GM18519 (cell line): ENCODE measurements around the gene SENP8.
A peak's percentile ranks its signal among the peaks of the same experiment; 100 is the strongest.
"Not testable (repeated sequence)": the region's sequence is repeated elsewhere in the genome, so short reads cannot be mapped to it uniquely, and the experiment has no call there.

Source experiments
- ATAC-seq: cut with Tn5 transposase; IDR thresholded peaks from one replicate; pipeline ENCODE4 v1.9.1; 2021; ENCODE audit warnings: mild to moderate bottlenecking, moderate library complexity; ENCODE audit not compliant: unreplicated experiment, low FRiP score

The SENP8 gene

GRCh38 chr15:72118017-72118978 lies at the start of gene SENP8, which contains the start of gene MYO9A:
TSS of gene SENP8 (plus strand) at chr15:72118403. CDS start at chr15:72139624, 21,221 bp downstream.
TSS of gene MYO9A (minus strand) at chr15:72118150. CDS start at chr15:72046563, 71,587 bp downstream.
- ATAC-seq, result peak; percentile 49

DNA sequence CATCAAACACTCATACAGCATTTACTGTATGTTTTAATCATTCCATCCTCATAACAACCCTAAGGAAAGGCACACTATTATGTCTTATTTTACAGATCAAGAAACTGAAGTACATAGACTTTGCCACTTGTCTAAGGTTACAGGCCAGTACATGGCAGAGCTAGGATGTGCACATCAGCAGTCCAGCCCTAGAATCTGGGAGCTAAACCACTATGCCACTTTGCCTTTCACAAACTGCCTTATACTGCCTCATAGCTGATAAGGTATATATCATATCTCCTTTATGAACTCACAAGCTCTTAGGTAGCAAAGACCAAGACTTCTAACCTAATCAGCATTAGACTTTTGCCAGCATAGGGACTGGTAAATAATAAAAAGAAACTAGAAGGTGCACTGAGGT lies 49.3 kb upstream of the SENP8 start:
- ATAC-seq, result no peak

DNA sequence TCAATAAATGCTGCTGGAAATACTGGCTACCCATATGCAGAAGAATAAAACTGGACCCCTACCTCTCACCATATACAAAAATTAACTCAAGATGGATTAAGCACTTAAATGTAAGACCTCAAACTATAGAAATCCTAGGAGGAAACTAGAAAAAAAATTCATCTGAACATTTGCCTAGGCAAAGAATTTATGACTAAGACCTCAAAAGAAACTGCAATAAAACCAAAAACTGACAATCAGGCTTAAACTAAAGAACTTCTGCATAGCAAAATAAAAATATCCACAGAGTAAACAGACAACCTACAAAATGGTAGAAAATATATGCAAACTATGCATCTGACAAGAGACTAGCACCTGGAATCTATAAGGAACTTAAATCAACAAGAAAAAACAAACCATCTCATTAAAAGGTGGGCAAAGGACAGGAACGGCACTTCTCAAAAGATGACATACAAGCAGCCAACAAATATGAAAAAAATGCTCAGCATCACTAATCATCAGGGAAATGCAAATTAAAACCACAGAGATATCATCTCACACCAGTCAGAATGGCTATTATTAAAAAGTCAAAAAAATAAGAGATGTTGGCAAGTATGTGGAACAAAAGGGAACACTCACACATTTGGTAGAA lies 47.3 kb upstream of the SENP8 start:
- no peak for ATAC-seq

GRCh38 chr15:72071448-72071825 lies 46.8 kb upstream of the SENP8 start:
- not testable (repeated sequence) for ATAC-seq

DNA sequence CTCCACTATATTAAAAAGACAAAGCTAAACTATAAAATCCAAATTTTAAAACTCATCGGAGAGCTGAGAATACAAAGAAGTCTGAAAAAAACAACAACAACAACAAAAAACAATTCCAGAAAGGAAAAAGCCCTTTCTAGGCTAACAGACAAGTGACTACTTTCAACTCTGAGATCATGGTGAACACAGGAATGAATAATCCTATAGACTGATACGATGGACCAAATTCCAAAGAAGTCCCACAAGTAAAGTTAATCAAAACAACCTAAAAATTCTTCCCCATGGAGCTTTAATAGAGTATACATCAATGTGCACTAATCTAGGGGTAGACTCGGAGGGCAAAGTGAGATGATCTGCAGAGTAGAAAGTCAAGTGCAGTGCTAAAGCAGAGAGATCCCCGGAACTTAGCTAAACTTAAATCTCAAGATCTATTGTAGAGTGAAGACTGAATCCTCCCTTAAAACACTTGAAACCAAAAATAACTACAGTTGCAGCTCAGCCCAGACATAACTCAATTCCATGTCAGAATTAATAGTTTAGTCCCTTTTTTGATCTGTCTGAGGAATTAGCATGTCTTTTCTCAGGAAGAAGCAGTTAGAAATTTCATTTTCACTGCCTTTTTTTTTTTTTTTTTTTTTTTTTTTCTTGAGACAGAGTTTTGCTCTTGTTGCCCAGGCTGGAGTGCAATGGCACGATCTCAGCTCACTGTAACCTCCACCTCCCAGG lies 43.7 kb upstream of the SENP8 start:
- ATAC-seq, result no peak

DNA sequence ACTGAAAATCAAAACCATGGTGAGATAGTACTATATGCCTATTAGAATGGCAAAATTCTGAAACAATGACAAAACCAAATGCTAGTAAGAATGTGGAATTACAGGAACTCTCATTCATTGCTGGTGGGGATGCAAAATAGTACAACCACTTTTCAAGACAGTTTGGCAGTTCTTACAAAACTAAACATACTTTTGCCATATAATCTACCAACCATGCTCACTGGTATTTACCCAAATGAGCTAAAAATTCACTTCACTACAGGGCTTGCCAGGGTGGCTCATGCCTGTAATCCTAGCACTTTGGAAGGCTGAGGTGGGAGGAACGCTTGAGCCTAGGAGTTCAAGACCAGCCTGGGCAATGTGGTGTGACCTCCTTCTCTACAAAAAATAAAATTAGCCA lies 40.3 kb upstream of the SENP8 start:
- no peak for ATAC-seq

DNA sequence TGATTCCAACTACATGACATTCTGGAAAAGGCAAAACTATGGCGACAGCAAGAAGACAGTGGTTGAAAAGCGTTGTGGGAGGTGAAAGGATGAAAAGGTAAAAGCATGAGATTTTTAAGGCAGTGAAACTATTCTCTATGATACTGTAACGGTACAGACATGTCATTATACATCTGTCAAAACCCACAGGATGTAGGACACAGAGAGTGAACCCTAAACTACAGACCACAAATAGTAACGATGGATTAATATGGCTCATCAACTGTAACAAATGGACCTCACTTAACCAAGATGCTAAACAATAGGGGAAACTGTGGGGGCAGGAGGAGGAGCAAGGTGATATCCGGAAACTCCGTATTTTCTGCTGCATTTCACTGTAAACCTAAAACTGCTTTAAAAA lies 39.3 kb upstream of the SENP8 start:
- ATAC-seq, result peak; percentile 71

- ATAC-seq, result no peak
Measured at GRCh38 chr15:72082176-72082575, 36.0 kb upstream of the SENP8 start.

DNA sequence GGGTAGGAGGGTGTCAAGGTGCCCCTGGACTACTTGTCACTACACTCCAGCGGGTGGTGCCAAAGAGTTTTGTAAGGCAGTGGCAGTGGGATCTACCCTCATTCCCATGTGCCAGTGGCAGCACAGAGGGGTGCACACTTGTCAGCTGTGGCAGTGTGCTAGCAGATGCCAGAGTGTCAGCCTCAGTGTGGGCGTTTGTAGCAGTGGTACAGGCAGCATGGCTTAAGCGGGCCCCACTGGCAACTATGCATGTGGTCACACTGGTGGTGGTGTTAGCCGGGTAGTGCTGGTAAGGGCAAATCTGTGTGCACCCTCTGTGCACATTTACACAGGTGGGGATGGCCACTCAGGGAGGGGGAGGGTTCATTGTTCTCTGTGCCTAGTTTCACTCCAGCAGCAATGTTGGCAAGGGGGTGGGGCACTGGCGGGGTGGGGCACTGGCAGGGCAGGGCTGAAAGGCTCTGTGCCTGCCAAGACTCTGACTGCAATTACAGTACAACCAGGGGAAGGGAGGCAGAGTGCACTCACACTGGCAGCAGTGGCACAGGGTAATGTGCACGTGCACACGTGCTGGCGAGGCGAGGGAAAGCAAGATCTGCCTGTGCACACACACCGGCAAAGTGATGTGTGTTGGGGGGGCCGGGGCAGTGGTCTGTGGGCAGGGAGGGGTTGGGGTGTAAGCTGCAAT lies 32.0 kb upstream of the SENP8 start:
- no peak for ATAC-seq

- no peak for ATAC-seq
Measured at GRCh38 chr15:72086920-72087648, 31.1 kb upstream of the SENP8 start.

DNA sequence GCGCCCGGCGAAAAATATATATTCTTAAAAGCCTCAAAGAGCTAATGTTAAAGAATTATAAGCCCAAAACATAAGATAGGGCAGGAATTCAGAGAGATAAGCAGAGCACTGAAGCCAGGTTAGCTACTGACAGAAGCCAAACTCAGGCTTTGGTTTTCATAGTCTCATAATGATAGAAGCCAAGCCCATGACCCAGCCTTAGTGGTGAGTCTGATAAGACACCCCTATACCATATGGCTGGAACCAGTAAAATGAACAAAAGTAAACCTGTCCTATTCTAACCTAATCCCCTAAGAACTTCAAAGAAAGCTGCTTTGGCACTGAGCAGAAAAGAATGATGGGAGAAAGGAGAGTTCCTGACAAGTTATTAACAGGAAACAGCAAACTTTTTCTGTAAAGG lies 26.2 kb upstream of the SENP8 start:
- ATAC-seq, result no peak

GRCh38 chr15:72092691-72093090 lies 25.5 kb upstream of the SENP8 start:
- ATAC-seq, result no peak

DNA sequence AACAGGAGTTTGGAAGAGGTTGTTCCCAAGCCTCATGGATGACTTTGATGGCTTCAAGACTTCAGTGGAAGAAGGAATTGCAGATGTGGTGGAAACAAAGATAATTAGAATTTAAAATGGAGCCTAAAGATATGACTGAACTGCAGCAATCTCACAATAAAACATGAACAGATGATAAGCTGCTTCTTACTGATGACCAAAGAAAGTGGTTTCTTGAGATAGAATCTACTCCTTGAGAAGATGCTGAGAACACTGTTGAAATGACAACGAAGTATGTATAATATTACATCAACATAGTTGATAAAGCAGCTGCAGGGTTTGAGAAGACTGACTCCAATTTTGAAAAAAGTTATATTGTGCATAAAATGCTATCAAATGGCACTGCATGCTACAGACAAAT lies 21.4 kb upstream of the SENP8 start:
- ATAC-seq, result no peak

- ATAC-seq, result no peak
Measured at GRCh38 chr15:72098040-72098439, 20.2 kb upstream of the SENP8 start.

- ATAC-seq, result no peak
Measured at GRCh38 chr15:72099155-72099554, 19.0 kb upstream of the SENP8 start.

DNA sequence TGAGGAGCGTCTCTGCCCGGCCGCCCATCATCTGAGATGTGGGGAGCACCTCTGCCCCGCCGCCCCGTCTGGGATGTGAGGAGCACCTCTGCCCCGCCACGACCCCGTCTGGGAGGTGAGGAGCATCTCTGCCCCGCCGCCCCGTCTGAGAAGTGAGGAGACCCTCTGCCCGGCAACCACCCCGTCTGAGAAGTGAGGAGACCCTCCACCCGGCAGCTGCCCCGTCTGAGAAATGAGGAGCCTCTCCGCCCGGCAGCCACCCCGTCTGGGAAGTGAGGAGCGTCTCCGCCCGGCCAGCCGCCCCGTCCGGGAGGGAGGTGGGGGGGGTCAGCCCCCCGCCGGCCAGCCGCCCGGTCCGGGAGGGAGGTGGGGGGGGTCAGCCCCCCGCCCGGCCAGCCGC lies 17.7 kb upstream of the SENP8 start:
- not testable (repeated sequence) for ATAC-seq

DNA sequence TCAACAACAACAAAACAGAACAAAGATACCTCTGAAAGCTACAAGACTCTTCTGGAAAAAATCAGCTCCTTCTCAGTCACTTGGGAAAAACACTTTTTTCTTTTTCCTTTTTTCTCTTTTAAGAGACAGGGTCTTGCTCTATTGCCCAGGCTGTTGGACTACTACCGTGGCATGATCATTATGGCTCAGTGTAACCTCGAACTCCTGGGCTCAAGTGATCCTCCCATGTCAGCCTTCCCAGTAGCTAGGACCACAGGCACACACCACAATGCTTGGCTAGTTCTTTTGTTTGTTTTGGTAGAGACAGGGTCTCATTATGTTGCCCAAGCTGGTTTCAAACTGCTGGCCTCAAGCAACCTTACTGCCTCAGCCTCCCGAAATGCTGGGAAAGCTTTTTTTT lies 13.1 kb upstream of the SENP8 start:
- no peak for ATAC-seq

- no peak for ATAC-seq
Measured at GRCh38 chr15:72106068-72106467, 12.1 kb upstream of the SENP8 start.

GRCh38 chr15:72110355-72110754 lies 7.8 kb upstream of the SENP8 start:
- ATAC-seq, result no peak

GRCh38 chr15:72112116-72112515 lies 6.1 kb upstream of the SENP8 start:
- no peak for ATAC-seq
